Hindlimb muscle (tissue), 1 donor: ENCODE measurements around the gene PHF19. TPM values are rescaled to one million over a fixed set of nuclear protein-coding genes. Genes with fewer than 3 reads are reported as not detected.

Experiments
- DNase-seq: peaks from one replicate; pipeline ENCODE4 v3.0.0-alpha.2; 2013
- polyA plus RNA-seq: library from polyadenylated mRNA; unstranded; fragments of 120-200 nt; gene quantifications from one replicate; pipeline ENCODE4 v1.2.1, GENCODE V29; 2013; ENCODE audit not compliant: insufficient read length

Gene PHF19
- polyA plus RNA-seq, 1 donor, result 36.0 TPM

DNA sequence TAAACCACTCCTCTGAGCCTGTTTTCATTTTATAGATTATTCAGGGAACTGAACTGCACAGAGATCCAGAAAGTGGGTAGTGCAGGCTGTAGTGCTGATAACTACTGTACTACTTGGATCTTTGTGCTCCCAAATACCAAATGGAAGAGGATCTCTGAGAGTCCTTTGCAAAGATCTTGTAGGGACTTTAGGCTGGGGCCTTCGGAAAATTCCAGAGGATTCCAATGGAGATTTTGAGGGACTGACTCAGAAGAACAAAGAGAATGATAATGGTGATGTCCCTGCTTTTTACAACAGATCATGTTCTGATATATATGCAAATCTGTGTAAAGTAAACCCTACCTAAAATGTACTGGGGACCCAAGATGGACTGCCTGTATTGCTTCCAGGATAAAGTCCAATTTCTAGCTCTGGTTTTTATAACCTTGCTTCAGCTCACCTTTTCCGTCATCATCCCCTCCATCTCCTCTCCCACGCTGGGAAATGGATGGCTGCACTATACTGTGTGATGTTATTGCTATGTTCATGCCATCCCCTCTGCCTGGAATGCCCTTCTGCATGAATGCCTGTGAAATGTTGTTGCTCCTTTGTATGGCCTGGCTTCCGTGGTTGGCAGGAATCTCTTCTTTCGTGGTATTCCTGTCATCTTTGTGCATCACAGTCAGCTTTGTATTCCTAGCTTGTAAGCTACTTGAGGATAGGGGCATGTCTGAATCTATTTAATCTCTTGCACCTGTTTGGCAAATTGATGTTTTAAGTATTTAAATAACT, 24.6 kb downstream of the PHF19 start:
- no peak for DNase-seq

- no peak for DNase-seq
Measured at GRCh38 chr9:120851449-120851848, 25.5 kb downstream of the PHF19 start.

GRCh38 chr9:120850315-120850714, 26.7 kb downstream of the PHF19 start:
- no peak for DNase-seq

GRCh38 chr9:120846906-120847305, 30.1 kb downstream of the PHF19 start:
- DNase-seq, result no peak

- DNase-seq, result no peak
Measured at GRCh38 chr9:120846251-120846889, 30.6 kb downstream of the PHF19 start.

DNA sequence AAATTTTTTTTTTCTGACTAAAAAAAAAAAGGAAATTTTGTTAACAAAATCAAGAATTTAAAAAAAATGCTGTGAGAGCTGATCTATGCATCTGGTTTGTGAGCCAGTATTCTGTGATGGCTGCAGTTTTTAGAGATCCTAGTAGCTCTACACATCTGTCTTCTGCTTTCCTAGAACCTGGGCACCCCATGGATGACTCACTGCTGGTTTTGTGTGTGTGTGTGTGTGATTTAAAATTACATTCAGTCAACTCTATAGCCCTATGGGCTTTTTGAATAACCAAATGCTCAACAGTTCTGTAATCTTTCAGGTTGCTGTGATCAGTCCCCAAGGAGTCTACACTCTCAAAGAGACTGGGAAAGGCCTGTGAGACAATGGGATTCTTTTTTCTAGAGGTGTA, 31.7 kb downstream of the PHF19 start:
- no peak for DNase-seq

DNA sequence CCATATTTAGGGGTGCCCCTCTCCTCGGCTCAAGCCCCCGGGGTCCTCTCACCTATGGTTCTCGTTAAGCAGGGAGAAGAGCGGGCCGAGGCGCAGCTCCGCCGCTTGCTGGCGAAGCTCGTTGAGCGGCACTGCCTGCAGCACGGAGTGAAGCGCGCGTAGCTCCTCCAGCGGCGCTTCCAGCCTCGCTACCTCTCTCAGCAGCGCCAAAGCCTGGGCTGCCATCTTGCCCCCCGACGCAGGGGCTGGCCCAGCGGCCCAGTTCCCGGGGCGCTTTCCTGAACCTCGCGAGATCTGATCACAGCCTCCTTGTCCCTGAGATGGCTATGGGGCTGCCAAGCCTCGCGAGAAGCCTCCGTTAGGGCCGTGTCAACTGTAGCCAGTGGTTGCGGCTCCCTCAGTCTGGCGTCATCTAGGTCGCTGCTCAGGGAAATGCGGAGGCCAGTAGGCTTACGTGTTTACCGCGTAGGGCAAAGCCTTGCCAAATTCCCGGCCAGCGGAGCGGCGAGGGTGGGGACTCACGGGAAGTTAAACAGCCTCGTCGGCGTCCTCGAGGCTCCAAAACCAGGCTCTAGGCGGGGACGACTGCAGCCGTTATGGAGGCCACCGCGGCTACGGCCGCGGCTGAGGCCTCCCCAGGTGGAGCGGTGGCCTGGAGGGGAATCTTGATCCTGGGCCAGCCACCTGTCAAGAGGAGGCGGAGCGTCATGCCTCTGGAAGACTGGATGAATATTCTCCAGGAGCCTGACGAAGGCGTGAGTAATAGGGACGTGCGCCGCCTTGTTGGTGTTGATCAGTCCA, 34.1 kb downstream of the PHF19 start, which contains the start of gene PSMD5:
PSMD5 (minus strand) TSS at position 238 of the 801 bp plus-strand sequence; CDS start at position 225, 13 bp downstream.
- DNase-seq, result peak; percentile 97

- DNase-seq, result peak; percentile 27
Measured at GRCh38 chr9:120841930-120842684, 34.9 kb downstream of the PHF19 start.

- DNase-seq, result no peak
Measured at GRCh38 chr9:120839146-120839545, 37.8 kb downstream of the PHF19 start.

- DNase-seq, result no peak
Measured at GRCh38 chr9:120837921-120838320, 39.1 kb downstream of the PHF19 start.

GRCh38 chr9:120833325-120833724, 43.7 kb downstream of the PHF19 start:
- no peak for DNase-seq

DNA sequence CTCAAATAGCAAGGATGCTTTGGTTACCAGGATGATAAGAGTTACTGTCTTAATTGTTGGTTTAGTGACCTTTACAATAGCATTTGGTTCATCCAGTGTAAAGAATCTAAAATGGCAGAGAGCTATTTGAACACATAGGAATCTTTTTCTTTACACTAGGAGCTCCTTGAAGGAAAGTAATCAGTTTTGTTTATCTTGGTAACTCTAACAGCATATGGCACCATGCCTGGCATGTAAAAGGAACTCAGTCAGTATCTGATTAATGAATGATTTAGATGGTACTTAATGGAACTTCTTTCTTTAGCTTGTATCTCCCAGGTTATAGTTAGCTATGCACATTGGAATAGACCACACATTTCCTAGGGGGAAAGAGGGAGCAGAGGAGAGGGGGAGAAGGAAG, 44.2 kb downstream of the PHF19 start:
- DNase-seq, result no peak

DNA sequence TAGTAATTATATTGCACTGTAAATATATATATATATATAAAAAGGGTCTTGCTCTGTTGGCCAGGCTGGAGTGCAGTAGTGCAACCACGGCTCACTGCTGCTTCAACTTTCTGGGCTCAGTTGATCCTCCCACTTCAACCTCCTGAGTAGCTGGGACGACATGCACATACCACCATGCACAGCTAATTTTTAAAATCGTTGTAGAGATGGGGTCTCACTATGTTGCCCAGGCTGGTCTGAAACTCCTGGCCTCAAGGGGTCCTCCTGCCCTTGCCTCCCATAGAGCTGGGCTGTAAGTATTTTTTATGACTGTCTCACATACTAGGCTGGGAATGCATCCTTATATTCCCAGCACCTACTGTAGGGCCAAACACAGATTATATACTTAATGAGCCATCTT, 46.1 kb downstream of the PHF19 start:
- no peak for DNase-seq

GRCh38 chr9:120830151-120830550, 46.8 kb downstream of the PHF19 start:
- DNase-seq, result no peak

DNA sequence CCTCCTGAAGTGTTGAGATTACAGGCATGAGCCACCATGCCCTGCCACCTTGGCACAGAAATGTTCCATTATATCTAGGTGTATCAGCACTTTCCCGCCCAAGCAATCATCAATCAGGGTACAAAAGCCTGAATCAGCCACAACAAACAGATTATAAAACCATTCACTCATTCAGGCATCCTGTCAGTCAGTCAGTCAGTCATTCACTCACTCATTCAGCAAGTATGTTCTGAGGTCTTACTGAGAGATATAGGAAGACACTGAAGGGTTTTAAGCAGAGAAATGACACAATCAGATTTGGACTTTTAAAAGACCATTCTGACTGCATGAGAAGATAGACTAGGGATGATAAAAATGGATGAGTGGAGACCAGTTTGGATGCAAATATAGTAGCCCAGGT, 47.3 kb downstream of the PHF19 start:
- no peak for DNase-seq

- no peak for DNase-seq
Measured at GRCh38 chr9:120820095-120820494, 56.9 kb downstream of the PHF19 start.

DNA sequence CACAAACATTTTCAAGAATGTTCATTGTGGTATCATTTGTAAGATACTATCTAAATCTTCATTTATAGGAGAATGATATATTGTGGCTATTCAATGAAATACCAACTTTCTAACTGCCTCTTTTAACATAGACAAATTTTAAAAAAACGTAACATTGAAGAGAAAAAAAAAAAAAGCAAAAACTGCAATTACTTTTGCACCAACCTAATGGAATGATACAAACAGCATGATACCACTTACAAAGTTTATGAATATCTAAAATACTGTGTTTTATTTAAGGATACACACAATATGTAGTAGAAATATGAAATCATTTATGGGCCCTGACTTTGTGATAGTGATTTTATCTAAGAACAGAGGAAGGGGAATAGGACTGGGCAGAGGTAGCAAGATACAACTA, 58.4 kb downstream of the PHF19 start:
- DNase-seq, result no peak

DNA sequence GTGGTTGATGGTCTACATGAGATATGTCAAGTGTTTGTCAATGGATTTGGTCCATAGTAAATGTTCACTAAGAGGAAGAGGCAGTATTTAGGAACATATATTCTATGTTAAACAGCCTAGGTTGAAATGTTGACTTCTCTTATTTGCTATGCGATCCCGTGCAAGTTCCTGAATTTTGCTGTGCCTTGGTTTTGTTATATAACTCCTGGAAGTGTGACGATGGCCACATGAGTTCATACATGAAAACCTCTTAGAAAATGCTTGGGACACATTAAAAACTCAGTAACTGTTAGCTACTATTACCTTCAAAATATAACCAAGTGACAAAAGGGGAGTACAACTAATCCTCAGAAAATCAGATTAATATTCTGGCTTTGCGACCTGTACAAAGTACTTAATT, 61.9 kb downstream of the PHF19 start:
- DNase-seq, result no peak

GRCh38 chr9:120808931-120809330, 68.1 kb downstream of the PHF19 start:
- no peak for DNase-seq

GRCh38 chr9:120807607-120808379, 69.2 kb downstream of the PHF19 start:
- DNase-seq, result no peak
